ENCODE data around the gene NMNAT2. TPM values are rescaled to one million over a fixed set of nuclear protein-coding genes. Genes with fewer than 3 reads are reported as not detected.

The NMNAT2 gene
- total RNA-seq, 1 experiment from 2014 or later = 0.39 TPM

DNA sequence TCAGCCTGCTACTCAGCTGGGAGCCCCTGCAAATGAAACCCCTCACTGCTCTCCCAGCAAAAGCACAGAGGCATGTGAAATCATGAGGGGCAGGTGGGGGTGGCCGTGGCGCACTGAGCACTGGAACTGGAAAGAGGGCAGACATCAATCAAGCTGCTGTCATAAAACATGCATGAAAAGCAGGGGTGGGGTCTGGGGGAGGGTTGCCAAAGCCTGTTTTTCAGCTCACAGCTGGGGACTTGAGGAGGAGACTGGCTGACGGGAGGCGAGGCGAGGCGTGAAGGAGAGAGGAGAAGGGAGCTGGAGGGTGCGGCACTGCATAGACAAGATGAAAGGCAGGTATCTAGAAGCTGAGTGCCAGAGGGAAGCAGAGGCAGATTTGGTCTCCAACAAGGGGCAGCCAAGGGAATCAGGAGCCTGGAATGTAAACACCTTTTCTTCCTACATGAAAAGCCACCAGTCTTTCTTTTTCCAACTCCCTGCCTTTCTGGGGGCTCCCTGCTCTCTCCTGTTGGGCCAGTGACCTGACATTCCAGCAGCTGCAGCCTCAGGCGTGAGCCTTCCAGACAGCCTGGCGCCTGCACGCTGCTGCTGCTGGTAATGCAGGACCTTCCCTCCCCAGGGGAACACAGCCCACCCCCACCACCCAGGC lies 87.0 kb downstream of the NMNAT2 start:
- Histone ChIP-seq H3K36me3 (ENCODE audit: control insufficient read depth, insufficient read depth, low read length) (no peaks in the 10 kb centered on the region), H3K27ac (ENCODE audit: low read length) (no peak overlapping the region), H3K4me3 (ENCODE audit: low read depth in 2 of 2, low read length in 2 of 2) (no peak overlapping the region), H3K4me1 (ENCODE audit: control insufficient read depth, insufficient read depth, low read length) (no peaks in the 10 kb centered on the region), H3K27me3 (ENCODE audit: control insufficient read depth, insufficient read depth, low read length) (peaks cover 11% of the 10 kb centered on the region), H3K9me3 (ENCODE audit: control insufficient read depth, insufficient read depth, low read depth, low read length) (no peaks in the 10 kb centered on the region)
- ChIA-PET CTCF (no interaction called here), POLR2A (no interaction called here)
- in situ Hi-C loops (cut with HindIII; ENCODE audit: low pct_unique_long_range_greater_than_20kb, low sequenced_read_pairs) (no loop called here), intact Hi-C loops (cut with micrococcal nuclease; ENCODE audit: unreplicated experiment) (no loop called here)
- DNase-seq (ENCODE audit: low read depth, low spot score) (no peak), ATAC-seq (no peak)
- BruUV-seq (replicated peaks) = no TSS peak
- TF ChIP-seq, protein P1, sequence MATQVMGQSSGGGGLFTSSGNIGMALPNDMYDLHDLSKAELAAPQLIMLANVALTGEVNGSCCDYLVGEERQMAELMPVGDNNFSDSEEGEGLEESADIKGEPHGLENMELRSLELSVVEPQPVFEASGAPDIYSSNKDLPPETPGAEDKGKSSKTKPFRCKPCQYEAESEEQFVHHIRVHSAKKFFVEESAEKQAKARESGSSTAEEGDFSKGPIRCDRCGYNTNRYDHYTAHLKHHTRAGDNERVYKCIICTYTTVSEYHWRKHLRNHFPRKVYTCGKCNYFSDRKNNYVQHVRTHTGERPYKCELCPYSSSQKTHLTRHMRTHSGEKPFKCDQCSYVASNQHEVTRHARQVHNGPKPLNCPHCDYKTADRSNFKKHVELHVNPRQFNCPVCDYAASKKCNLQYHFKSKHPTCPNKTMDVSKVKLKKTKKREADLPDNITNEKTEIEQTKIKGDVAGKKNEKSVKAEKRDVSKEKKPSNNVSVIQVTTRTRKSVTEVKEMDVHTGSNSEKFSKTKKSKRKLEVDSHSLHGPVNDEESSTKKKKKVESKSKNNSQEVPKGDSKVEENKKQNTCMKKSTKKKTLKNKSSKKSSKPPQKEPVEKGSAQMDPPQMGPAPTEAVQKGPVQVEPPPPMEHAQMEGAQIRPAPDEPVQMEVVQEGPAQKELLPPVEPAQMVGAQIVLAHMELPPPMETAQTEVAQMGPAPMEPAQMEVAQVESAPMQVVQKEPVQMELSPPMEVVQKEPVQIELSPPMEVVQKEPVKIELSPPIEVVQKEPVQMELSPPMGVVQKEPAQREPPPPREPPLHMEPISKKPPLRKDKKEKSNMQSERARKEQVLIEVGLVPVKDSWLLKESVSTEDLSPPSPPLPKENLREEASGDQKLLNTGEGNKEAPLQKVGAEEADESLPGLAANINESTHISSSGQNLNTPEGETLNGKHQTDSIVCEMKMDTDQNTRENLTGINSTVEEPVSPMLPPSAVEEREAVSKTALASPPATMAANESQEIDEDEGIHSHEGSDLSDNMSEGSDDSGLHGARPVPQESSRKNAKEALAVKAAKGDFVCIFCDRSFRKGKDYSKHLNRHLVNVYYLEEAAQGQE (IDR thresholded peaks at IDR 0.05; ENCODE audit: insufficient read depth in 1 of 2, low read depth in 2 of 2, low read length in 1 of 2) = no peak
- TF ChIP-seq TCF7L2 (IDR thresholded peaks at IDR 0.05; ENCODE audit: low read depth, low read length) (no peak), SIN3A (IDR thresholded peaks at IDR 0.05; ENCODE audit: borderline replicate concordance, insufficient read depth, low read depth, low read length) (no peak), POLR2AphosphoS5 (IDR thresholded peaks at IDR 0.05; ENCODE audit: low read depth, low read length) (no peak)
- TF ChIP-seq, protein P2, sequence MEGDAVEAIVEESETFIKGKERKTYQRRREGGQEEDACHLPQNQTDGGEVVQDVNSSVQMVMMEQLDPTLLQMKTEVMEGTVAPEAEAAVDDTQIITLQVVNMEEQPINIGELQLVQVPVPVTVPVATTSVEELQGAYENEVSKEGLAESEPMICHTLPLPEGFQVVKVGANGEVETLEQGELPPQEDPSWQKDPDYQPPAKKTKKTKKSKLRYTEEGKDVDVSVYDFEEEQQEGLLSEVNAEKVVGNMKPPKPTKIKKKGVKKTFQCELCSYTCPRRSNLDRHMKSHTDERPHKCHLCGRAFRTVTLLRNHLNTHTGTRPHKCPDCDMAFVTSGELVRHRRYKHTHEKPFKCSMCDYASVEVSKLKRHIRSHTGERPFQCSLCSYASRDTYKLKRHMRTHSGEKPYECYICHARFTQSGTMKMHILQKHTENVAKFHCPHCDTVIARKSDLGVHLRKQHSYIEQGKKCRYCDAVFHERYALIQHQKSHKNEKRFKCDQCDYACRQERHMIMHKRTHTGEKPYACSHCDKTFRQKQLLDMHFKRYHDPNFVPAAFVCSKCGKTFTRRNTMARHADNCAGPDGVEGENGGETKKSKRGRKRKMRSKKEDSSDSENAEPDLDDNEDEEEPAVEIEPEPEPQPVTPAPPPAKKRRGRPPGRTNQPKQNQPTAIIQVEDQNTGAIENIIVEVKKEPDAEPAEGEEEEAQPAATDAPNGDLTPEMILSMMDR (IDR thresholded peaks at IDR 0.05) = no peak

DNA sequence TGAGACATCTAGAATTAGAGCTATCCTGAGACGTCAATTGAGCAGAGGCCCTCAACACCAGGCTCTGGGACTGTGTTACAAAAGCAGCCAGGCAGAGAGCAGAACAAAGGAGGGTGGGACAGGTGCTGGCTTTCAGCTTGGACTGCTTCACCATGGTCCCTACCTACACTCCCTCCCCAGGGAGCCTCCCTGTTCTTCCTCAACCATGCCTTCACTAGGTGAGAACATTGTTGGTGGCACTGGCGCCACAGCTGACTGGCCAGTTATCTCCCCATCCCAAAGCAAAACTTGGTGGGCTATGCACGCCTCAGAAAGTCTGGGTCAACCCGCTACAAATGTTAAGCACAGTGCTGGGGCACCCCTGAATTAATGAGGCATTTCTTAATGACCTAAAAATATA lies 87.8 kb downstream of the NMNAT2 start:
- in situ Hi-C loops (cut with HindIII; ENCODE audit: low pct_unique_long_range_greater_than_20kb, low sequenced_read_pairs) (no loop called here), intact Hi-C loops (cut with micrococcal nuclease; ENCODE audit: unreplicated experiment) (no loop called here)
- DNase-seq (ENCODE audit: low read depth, low spot score) (no peak), ATAC-seq (no peak)
- BruUV-seq (replicated peaks) = no TSS peak
- ChIA-PET CTCF (no interaction called here), POLR2A (no interaction called here)
- no peaks in the 10 kb centered on the region for H3K9me3 ChIP-seq (ENCODE audit: control insufficient read depth, insufficient read depth, low read depth, low read length)
- no peaks in the 10 kb centered on the region for H3K36me3 ChIP-seq (ENCODE audit: control insufficient read depth, insufficient read depth, low read length)
- peaks cover 11% of the 10 kb centered on the region for H3K27me3 ChIP-seq (ENCODE audit: control insufficient read depth, insufficient read depth, low read length)
- H3K4me1 ChIP-seq (ENCODE audit: control insufficient read depth, insufficient read depth, low read length) = no peaks in the 10 kb centered on the region
- H3K4me3 ChIP-seq (ENCODE audit: low read depth in 2 of 2, low read length in 2 of 2) = no peak overlapping the region
- TF ChIP-seq TCF7L2 (IDR thresholded peaks at IDR 0.05; ENCODE audit: low read depth, low read length) (no peak), SIN3A (IDR thresholded peaks at IDR 0.05; ENCODE audit: borderline replicate concordance, insufficient read depth, low read depth, low read length) (no peak), POLR2AphosphoS5 (IDR thresholded peaks at IDR 0.05; ENCODE audit: low read depth, low read length) (no peak)
- TF ChIP-seq, protein P1 (IDR thresholded peaks at IDR 0.05; ENCODE audit: insufficient read depth in 1 of 2, low read depth in 2 of 2, low read length in 1 of 2) = no peak
- TF ChIP-seq, protein P2 (IDR thresholded peaks at IDR 0.05) = no peak
- no peak overlapping the region for H3K27ac ChIP-seq (ENCODE audit: low read length)

Data from Panc1 (cell line).